HCEC 1CT (cell line): ENCODE measurements around the gene AGMO.
"Not testable (repeated sequence)": the region's sequence is repeated elsewhere in the genome, so short reads cannot be mapped to it uniquely, and the experiment has no call there.

ENCODE experiments used
- DNase-seq: peaks from one replicate; pipeline ENCODE4 v3.0.0-alpha.2; 2017

The AGMO gene

GRCh38 chr7:15558756-15559155, 3.1 kb downstream of the AGMO start:
- peak; percentile 32 for DNase-seq

- DNase-seq: no peak
These were observed 4.1 kb downstream of the AGMO start for GRCh38 chr7:15557686-15558085.

GRCh38 chr7:15557186-15557585, 4.6 kb downstream of the AGMO start:
- DNase-seq: no peak

GRCh38 chr7:15556339-15557105, 5.3 kb downstream of the AGMO start:
- DNase-seq: no peak

- peak; percentile 43 for DNase-seq
These were observed 6.4 kb downstream of the AGMO start for GRCh38 chr7:15555381-15555859.

GRCh38 chr7:15554744-15555143, 7.1 kb downstream of the AGMO start:
- DNase-seq: no peak

- DNase-seq: peak; percentile 64
These were observed 7.7 kb downstream of the AGMO start for GRCh38 chr7:15554081-15554480.

GRCh38 chr7:15547320-15547719, 14.5 kb downstream of the AGMO start:
- not testable (repeated sequence) for DNase-seq

- no peak for DNase-seq
These were observed 15.5 kb downstream of the AGMO start for GRCh38 chr7:15546272-15546792.

- no peak for DNase-seq
These were observed 17.8 kb downstream of the AGMO start for GRCh38 chr7:15544050-15544449.

GRCh38 chr7:15543256-15543655, 18.6 kb downstream of the AGMO start:
- DNase-seq: no peak

- DNase-seq: no peak
These were observed 34.2 kb downstream of the AGMO start for GRCh38 chr7:15527648-15528047.

- no peak for DNase-seq
These were observed 36.1 kb downstream of the AGMO start for GRCh38 chr7:15525652-15526263.

GRCh38 chr7:15524077-15524476, 37.7 kb downstream of the AGMO start:
- DNase-seq: no peak

GRCh38 chr7:15517865-15518264, 44.0 kb downstream of the AGMO start:
- not testable (repeated sequence) for DNase-seq

- peak; percentile 29 for DNase-seq
These were observed 46.6 kb downstream of the AGMO start for GRCh38 chr7:15515252-15515651.

- peak; percentile 42 for DNase-seq
These were observed 53.6 kb downstream of the AGMO start for GRCh38 chr7:15508258-15508657.

- DNase-seq: no peak
These were observed 54.1 kb downstream of the AGMO start for GRCh38 chr7:15507708-15508107.

- DNase-seq: no peak
These were observed 54.6 kb downstream of the AGMO start for GRCh38 chr7:15507171-15507570.

- no peak for DNase-seq
These were observed 56.1 kb downstream of the AGMO start for GRCh38 chr7:15505761-15506160.

- no peak for DNase-seq
These were observed 57.5 kb downstream of the AGMO start for GRCh38 chr7:15504351-15504750.

GRCh38 chr7:15503603-15504290, 58.1 kb downstream of the AGMO start:
- peak; percentile 44 for DNase-seq

GRCh38 chr7:15498465-15498864, 63.4 kb downstream of the AGMO start:
- DNase-seq: no peak

GRCh38 chr7:15495170-15495569, 66.6 kb downstream of the AGMO start:
- DNase-seq: no peak
